ENCODE data around the gene RPL22. TPM values are rescaled to one million over a fixed set of nuclear protein-coding genes. Genes with fewer than 3 reads are reported as not detected.

Gene RPL22
- total and polyA plus RNA-seq, 4 donors = 186 to 985 (median 248) TPM

- H3K9ac ChIP-seq (ENCODE audit: insufficient read depth in 1 of 2, low read length in 2 of 2) = no peak overlapping the region
- peaks cover 0 to 11% (median 10%) of the 10 kb centered on the region in 3 donors for H3K27me3 ChIP-seq (ENCODE audit: control insufficient read depth in 3 of 3, insufficient read depth in 3 of 3, low read length in 2 of 3)
- WGBS, 2 donors = 84 to 91% methylated on average over 16 of the region's 16 CpGs
- H3K36me3 ChIP-seq (ENCODE audit: control insufficient read depth in 4 of 4, insufficient read depth in 4 of 4, low read length in 4 of 4) = no peaks in the 10 kb centered on the region
- H3K4me1 ChIP-seq (ENCODE audit: control insufficient read depth in 5 of 5, insufficient read depth in 5 of 5, low read length in 5 of 5) = peaks cover 0 to 9% (median 3%) of the 10 kb centered on the region in 5 donors
- no peak overlapping the region for H3K4me3 ChIP-seq
- no peaks in the 10 kb centered on the region for H3K9me3 ChIP-seq (ENCODE audit: control insufficient read depth in 4 of 4, insufficient read depth in 3 of 4, low read length in 3 of 4)
- H3K27ac ChIP-seq (ENCODE audit: low read depth in 1 of 2, low read length in 1 of 2) = no peak overlapping the region
- ATAC-seq (ENCODE audit: insufficient read depth, low FRiP score) = no peak
- no peak for DNase-seq
- no peak for TF ChIP-seq CTCF (IDR thresholded peaks at IDR 0.05; ENCODE audit: control extremely low read depth, extremely low read depth)
These were observed 12.3 kb upstream of the RPL22 start for GRCh38 chr1:6211731-6212130.

DNA sequence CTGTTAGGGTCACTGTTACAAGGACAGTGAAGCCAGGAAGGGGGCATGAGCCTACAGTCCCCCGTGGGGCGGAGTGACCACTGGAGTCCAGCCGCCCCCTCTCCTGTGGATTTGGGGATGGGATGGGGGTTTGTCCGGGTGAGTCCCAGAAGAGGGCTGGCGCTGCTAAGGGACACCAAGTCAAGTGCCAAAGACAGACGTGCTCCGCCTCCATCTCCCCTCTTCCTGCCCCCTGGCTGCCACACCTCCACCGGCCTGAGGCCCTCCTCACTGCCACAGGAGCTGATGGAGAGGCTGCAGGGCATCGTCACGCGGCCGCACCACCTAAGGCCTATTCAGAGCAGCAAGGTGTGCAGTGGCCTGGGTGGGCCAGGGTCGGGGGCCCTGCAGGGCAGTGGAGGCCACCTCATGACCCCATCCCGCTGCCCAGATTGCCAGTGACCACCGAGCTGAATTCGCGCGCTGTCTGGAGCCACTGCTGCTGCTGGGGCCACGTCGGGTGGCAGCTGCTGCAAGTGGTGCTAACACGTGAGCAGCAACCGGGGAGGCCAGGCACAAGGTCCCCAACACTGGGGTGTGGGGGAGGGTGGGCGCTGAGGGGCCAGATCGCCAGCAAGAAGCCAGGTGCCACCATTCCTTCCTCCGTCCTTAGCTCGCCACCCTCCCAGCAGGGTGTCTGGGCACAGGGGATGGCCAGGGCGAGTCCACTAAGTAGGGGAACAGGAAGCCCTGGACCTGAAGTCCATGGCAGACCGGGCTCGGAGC, 11.4 kb upstream of the RPL22 start:
- Histone ChIP-seq H3K9ac (ENCODE audit: insufficient read depth in 1 of 2, low read length in 2 of 2) (no peak overlapping the region), H3K4me1 (ENCODE audit: control insufficient read depth in 5 of 5, insufficient read depth in 5 of 5, low read length in 5 of 5) (peaks cover 0 to 13% (median 4%) of the 10 kb centered on the region in 5 donors), H3K36me3 (ENCODE audit: control insufficient read depth in 4 of 4, insufficient read depth in 4 of 4, low read length in 4 of 4) (no peaks in the 10 kb centered on the region), H3K4me3 (no peak overlapping the region), H3K27ac (ENCODE audit: low read depth in 1 of 2, low read length in 1 of 2) (no peak overlapping the region), H3K27me3 (ENCODE audit: control insufficient read depth in 3 of 3, insufficient read depth in 3 of 3, low read length in 2 of 3) (peaks cover 0 to 12% (median 12%) of the 10 kb centered on the region in 3 donors), H3K9me3 (ENCODE audit: control insufficient read depth in 4 of 4, insufficient read depth in 3 of 4, low read length in 3 of 4) (no peaks in the 10 kb centered on the region)
- ATAC-seq (ENCODE audit: insufficient read depth, low FRiP score) = no peak
- TF ChIP-seq CTCF (IDR thresholded peaks at IDR 0.05; ENCODE audit: control extremely low read depth, extremely low read depth) = no peak
- no peak for DNase-seq
- 93 to 96% methylated on average over 28 to 29 of the region's 29 CpGs for WGBS, 2 donors

GRCh38 chr1:6209661-6210580, 10.5 kb upstream of the RPL22 start:
- ATAC-seq (ENCODE audit: insufficient read depth, low FRiP score) = no peak
- Histone ChIP-seq H3K4me1 (ENCODE audit: control insufficient read depth in 5 of 5, insufficient read depth in 5 of 5, low read length in 5 of 5) (peaks cover 0 to 16% (median 4%) of the 10 kb centered on the region in 5 donors), H3K9me3 (ENCODE audit: control insufficient read depth in 4 of 4, insufficient read depth in 3 of 4, low read length in 3 of 4) (no peaks in the 10 kb centered on the region), H3K36me3 (ENCODE audit: control insufficient read depth in 4 of 4, insufficient read depth in 4 of 4, low read length in 4 of 4) (no peaks in the 10 kb centered on the region), H3K27ac (ENCODE audit: low read depth in 1 of 2, low read length in 1 of 2) (no peak overlapping the region), H3K9ac (ENCODE audit: insufficient read depth in 1 of 2, low read length in 2 of 2) (no peak overlapping the region), H3K27me3 (ENCODE audit: control insufficient read depth in 3 of 3, insufficient read depth in 3 of 3, low read length in 2 of 3) (peaks cover 0 to 17% (median 12%) of the 10 kb centered on the region in 3 donors), H3K4me3 (no peak overlapping the region)
- no peak for TF ChIP-seq CTCF (IDR thresholded peaks at IDR 0.05; ENCODE audit: control extremely low read depth, extremely low read depth)
- no peak for DNase-seq
- 83 to 89% methylated on average over 16 to 17 of the region's 17 CpGs for WGBS, 2 donors
